ENCODE results near the gene SDK2. TPM values are rescaled to one million over a fixed set of nuclear protein-coding genes. Genes with fewer than 3 reads are reported as not detected.

SDK2 gene
- 1 to 10 TPM; 1.5 to 7.0 (median 3.7) TPM for total RNA-seq

GRCh38 chr17:73644145-73645049 is at the start of gene SDK2:
Gene SDK2 (minus strand): TSS chr17:73644445. CDS start chr17:73644088, 357 bp downstream.
- intact Hi-C loops (cut with DNase I): no loop called here
- peak; percentile 13 to 39 for DNase-seq
- TF ChIP-seq CTCF (IDR thresholded peaks at IDR 0.05) (no peak), POLR2A (IDR thresholded peaks at IDR 0.05) (no peak)
- H3K4me1 ChIP-seq: peaks cover 9 to 17% of the 10 kb centered on the region in 2 donors
- H3K4me3 ChIP-seq (replicated peaks in 1 of 3): peak within 1 kb of the TSS in 2 of 3 donors; percentile 35 to 46
- WGBS, 2 donors: 0% methylated on average over 22 to 26 of the region's 105 CpGs
- no peak within 1 kb of the TSS for H3K27ac ChIP-seq
- no peaks in the 10 kb centered on the region for H3K27me3 ChIP-seq
- H3K36me3 ChIP-seq: no peaks in the 10 kb centered on the region
- no peaks in the 10 kb centered on the region for H3K9me3 ChIP-seq

GRCh38 chr17:73693071-73693470 is 48.8 kb upstream of the SDK2 start:
- Histone ChIP-seq H3K27me3 (no peaks in the 10 kb centered on the region), H3K27ac (no peak overlapping the region), H3K9me3 (no peaks in the 10 kb centered on the region), H3K4me3 (replicated peaks in 1 of 3) (no peak overlapping the region), H3K36me3 (no peaks in the 10 kb centered on the region), H3K4me1 (no peaks in the 10 kb centered on the region)
- intact Hi-C loops (cut with DNase I): no loop called here
- TF ChIP-seq CTCF (IDR thresholded peaks at IDR 0.05) (no peak), POLR2A (IDR thresholded peaks at IDR 0.05) (no peak)
- DNase-seq: no peak
- 77 to 83% methylated on average over 10 to 12 of the region's 12 CpGs for WGBS, 2 donors

GRCh38 chr17:73691321-73691766 is 47.1 kb upstream of the SDK2 start:
- DNase-seq: no peak
- H3K4me1 ChIP-seq: no peaks in the 10 kb centered on the region
- intact Hi-C loops (cut with DNase I): no loop called here

GRCh38 chr17:73690676-73691075 is 46.4 kb upstream of the SDK2 start:
- no peaks in the 10 kb centered on the region for H3K36me3 ChIP-seq
- no peaks in the 10 kb centered on the region for H3K4me1 ChIP-seq
- no peaks in the 10 kb centered on the region for H3K9me3 ChIP-seq
- H3K27ac ChIP-seq: no peak overlapping the region
- intact Hi-C loops (cut with DNase I): no loop called here
- H3K27me3 ChIP-seq: no peaks in the 10 kb centered on the region
- no peak overlapping the region for H3K4me3 ChIP-seq (replicated peaks in 1 of 3)
- no peak for TF ChIP-seq CTCF (IDR thresholded peaks at IDR 0.05)
- no peak for TF ChIP-seq POLR2A (IDR thresholded peaks at IDR 0.05)
- 80% methylated on average over 10 of the region's 10 CpGs for WGBS, 2 donors
- no peak for DNase-seq

More at GRCh38 chr17:73691321-73691766, 47.1 kb upstream of the SDK2 start:
- H3K36me3 ChIP-seq: no peaks in the 10 kb centered on the region
- no peaks in the 10 kb centered on the region for H3K27me3 ChIP-seq
- TF ChIP-seq POLR2A (IDR thresholded peaks at IDR 0.05) (no peak), CTCF (IDR thresholded peaks at IDR 0.05) (no peak)
- WGBS, 2 donors: 57% methylated on average over 10 of the region's 10 CpGs
- H3K27ac ChIP-seq: no peak overlapping the region
- no peaks in the 10 kb centered on the region for H3K9me3 ChIP-seq
- H3K4me3 ChIP-seq (replicated peaks in 1 of 3): no peak overlapping the region

Measured in thyroid gland (tissue), 4 donors.